GM21786 (cell line): ENCODE results near the gene SORCS2.

Source experiments
- ATAC-seq: cut with Tn5 transposase; IDR thresholded peaks from one replicate; pipeline ENCODE4 v1.9.1; 2021; ENCODE audit not compliant: unreplicated experiment

The SORCS2 gene

DNA sequence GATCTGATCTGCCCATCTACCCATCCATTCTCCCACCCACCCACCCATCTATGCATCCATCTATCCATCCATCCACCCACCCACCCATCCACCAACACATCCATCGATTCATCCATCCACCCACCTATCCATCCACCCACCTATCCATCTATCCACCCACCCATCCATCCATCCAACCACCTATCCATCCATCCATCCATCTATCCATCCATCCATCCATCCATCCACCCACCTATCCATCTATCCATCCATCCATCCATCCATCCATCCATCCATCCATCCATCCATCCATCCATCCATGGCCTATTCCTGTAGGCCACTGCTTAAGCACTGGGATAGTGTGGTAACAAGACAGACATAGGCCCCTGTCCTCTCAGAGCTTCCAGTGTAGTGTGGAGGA, 69.8 kb downstream of the SORCS2 start:
- ATAC-seq, result no peak

DNA sequence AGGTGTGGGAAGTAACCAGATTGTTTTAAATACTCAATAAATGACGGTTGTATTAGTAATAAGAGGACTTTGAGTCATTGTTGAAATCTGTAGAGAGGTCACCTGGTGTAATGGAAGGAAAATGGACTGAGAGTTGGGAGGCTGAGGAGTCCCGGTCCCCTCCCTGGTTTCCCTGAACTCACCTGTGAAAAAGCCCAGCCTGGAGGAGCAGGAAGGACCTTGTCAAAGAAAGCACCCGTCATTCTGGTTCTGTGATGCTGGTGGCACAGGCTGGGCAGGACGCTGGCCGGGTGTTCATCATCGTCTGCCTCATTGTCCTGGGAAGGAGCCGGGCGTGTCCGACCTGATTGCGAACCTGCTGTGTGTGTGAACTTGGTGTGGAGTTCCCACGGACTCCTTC, 70.8 kb downstream of the SORCS2 start:
- no peak for ATAC-seq

DNA sequence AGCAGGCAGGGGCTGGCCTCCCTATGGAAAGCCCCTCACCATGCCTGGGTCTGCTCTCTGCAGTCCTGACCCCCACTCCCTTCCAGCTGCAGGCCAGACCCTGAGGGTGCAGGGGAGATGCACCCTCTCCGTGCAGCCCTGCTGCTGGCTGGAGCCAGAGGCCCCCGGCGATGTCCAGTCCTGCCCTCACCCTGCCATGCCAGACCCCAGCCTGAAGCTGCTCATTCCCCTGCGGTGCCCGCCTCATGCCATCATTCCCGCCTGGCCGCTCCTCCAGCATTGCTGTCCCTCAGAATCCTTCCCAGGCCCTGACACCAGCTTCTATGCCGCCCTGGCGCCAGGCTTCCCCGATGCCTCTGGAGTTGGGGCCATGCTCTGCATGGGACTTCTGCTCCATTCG, 72.4 kb downstream of the SORCS2 start:
- no peak for ATAC-seq

DNA sequence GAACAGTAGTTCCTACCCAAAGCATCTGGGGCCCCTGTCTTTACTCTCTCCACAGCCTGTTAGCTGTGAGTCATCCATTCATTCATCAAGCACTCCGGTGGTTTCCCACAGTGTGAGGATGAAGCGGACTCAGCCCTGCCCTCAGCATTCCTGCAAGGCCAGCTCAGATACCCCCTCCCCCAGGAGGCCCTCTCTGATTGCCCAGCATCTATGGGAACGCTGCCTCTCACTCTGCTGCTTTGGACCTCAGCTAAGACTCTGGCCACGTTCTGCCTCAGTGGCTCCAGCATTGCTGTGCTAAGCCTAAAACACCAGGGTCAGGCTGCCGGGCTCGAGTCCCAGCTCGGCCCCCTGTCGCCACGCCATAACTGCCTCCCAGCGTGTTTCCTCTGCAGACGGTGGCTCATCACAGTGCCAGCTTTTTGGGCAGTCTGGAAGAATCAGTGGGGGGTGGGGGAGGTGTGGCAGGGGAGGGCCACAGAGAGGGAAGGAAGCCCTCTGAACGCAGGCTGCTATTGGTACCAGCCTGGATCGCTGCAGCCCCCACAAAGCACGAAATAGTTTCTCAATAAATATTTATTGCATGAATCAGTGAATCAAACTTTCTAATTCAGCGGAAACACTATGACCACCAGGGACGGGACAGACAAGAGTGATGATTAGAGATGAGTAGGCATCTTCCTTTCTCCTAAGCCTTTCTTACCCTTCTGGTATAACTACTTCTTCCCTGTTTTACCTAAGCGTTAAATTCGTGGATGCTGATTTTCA, 74.4 kb downstream of the SORCS2 start:
- ATAC-seq, result no peak

DNA sequence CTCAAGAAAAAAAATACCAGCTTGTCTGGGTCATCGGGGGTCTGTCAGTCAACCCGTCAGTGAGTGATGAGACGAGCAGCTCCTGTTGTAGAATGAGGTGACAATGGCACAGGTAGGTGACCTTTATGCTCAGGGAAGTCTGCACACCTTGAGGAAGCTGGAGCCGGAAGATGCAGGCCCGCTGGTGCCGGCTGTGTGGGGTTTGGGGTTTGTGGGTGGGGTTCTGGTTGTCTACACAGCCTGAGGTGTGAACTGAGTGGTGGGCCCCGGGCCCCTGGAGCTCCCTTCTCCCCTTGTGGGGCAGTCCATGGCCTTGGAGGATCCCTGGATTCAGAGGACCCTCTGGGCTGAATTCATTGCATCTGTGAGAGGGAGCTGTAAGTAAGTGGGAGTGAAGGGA, 75.5 kb downstream of the SORCS2 start:
- no peak for ATAC-seq

DNA sequence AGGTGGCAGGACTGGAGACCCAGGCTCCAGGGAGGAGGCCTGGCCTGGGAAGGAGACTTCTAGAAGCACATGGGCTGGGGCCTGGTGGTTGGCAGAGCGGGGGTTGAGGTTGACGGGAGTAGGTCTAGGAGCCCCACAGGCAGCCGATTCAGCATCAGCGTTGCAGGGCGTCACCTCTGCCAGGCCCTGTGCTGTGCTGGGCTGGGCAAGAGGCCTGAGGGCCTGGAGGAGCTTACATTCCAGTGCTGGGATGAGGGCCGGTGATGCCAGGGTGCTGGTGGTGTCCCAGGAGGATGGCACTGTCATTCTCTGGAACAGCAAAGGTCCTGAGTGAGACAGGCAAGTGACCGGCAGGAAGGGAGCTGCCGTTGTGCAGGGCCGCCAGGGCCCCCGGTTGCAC, 76.6 kb downstream of the SORCS2 start:
- ATAC-seq, result no peak

DNA sequence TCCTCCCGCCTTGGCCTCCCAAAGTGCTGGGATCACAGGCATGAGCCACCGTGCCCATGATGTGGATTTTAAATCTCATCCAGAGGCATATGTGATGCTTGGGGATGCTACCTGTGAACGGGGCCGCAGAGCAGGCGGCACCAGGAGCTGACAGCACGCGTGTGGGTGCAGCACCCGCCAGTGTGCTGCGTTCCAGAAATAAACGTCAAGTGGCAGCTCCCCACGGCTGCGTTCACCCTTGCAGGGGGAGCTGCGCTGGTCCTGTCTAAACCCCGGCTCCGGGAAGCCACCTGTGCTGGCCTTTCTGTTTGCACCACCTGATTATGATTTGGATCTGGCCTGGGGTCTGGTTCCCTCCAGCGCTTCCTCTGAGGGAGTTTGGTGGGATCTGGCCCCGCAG, 77.8 kb downstream of the SORCS2 start:
- ATAC-seq, result no peak

DNA sequence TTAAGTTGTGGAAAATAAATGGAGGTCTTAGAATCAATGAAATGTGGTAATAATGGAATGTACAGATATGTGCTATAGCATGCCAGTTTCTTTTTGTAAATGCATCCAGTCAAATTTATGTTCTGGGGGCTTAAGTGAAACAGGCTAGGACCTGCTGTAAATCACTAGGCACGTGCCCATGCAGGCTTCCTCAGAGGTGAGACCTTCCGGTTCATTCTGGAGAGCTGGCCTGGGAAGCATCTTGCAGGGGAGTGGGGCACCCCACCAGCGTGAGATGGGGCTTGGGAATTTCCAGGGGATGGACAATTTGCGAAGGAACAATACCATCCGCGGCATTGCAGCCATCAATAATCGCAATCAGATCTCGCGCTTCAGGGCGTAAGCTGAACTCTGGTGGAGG, 80.1 kb downstream of the SORCS2 start:
- no peak for ATAC-seq

DNA sequence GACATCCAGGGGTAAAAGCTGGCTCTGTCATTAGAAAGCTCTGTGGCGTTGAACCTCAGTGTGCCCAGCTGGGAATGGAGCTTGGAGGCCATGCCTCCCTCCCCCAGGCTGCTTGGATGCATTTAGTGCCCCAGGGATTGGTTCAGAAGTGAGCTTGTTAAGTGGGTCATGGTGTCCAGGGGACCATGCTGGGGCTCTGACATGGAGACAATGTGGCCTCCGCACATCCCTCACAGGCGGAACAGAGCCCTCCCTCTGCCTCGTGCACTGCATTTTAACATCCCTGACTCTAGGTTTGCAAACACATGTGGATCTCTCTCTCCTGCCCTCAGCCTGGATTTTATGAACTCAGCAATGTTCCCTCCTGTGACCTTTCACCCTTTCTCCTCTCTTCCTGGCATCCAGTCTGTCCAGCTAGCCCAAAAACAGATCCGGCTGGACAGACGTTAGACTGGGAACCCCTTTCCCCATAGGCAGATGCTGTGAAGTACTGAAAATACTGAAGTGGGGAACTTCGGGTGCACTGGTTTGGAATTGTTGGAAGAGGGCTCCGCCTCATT, 81.5 kb downstream of the SORCS2 start:
- ATAC-seq, result no peak

DNA sequence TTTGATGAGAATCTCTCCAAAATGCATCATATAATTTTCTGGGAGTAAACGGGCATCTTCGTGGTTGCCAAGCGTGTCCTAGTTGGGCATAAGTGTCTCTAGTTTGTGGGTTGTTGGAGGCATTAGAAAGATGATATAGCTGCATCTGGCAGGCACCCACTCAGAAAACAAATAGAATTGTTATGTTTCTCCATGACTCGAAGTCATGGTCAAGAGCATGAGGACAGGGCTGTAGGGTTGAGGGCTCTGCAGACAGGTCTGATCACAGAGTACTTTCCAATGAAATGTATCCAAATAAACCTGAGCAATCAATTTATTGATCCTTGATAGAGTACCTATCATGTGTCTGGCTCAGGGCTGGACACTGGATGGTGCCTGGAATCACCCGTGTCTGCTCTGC, 82.7 kb downstream of the SORCS2 start:
- no peak for ATAC-seq

DNA sequence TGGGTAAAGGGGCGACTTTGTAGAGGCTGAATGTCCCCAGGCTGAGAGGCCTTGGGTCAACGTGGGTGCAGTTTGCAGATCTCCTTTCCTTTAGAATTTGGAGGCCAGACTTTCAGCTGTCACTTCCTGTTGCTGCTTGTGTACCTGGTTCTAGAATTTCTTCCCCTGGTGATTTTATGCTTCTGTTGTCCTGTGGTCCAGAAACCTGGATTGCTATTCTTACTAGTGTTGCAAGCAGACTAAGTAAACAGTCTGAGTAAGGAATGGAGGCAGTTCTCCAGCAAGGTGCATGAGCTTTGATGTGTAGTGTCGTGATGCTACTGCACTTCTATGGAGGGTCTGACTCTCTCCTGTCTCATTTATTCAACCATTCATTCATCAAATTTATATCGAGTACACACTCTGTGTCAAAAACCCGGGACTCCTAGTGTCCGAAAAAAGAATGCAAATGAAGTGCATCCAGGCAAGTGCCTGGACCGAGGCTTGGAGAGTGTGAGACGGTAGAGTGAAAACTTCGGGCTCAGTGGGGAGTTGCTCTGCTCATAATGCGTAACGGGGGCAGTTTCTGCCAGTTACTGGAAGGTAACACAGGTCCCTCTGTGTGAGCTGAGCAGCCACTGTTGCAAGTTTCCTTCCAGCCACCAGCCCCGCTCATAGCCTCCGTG, 83.3 kb downstream of the SORCS2 start:
- no peak for ATAC-seq

DNA sequence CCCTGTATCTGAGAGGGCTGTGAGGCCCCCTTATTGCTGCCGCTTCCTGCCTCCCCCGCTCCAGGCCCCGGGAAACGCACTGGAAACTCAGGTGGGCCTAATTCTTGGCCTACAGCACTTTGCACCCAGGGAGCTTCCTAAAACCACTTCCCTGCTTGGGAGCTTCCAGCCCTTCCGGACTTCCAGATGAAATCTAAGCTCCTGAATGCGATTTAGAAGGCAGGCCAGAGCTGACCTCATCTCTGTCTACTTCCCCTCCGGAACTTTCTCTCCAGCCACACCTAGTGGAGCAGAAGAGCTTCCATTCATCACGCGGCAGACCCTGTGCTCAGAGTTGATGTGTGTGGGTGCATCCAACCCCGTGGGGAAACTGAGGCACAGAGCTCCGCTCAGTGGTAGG, 84.2 kb downstream of the SORCS2 start:
- no peak for ATAC-seq

DNA sequence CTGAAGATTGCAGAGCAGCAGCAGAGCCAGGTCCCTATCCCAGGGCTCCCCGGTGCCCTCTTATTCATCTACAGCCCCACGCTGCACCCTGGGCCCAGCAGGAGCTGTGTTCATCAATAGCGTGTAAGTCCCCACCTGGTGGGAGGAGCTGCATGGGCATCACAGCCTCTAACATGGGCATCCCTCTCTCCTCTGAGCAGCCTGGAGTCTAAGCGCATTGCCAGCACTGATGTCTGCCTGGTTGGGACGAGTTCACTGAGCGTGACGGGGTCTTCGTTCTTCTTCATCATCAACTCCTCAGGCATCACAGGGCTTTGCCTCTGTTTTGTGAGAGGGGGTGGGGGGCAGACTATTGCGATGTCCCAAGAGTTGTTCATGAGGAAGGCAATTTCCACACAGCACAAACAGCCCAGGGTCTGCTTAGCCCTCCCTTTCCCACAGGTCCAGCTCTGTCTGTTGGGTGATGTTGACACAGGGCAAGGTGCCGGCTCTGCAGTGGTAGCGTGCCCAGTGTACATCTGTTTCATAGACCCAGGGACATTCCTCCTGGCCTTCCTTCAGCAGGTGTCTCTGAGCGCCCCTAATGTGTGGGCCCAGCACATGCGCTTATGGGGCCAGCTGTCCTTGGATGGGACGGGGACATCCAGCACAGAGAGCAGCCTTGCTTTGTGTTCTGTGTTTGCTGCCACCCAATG, 85.9 kb downstream of the SORCS2 start:
- ATAC-seq, result no peak

DNA sequence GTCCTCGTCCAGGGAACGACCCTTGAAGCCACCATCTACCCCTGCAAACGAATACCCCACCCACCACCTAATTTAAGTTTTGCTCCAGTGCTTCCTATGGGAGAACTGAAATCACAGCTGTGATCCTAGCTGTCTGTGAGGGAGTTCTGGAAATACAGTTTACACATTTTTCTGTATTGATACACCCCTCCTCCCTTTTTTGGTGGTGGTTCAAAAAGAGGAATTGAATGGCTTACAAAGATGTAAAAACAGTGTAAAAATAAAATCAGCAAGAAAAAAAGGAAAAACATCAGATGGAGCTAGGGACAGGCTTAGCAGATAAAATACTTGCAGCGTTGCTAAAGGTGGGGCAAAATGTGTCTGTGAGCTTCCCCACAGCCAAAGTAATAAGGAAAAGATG, 86.6 kb downstream of the SORCS2 start:
- ATAC-seq, result no peak

DNA sequence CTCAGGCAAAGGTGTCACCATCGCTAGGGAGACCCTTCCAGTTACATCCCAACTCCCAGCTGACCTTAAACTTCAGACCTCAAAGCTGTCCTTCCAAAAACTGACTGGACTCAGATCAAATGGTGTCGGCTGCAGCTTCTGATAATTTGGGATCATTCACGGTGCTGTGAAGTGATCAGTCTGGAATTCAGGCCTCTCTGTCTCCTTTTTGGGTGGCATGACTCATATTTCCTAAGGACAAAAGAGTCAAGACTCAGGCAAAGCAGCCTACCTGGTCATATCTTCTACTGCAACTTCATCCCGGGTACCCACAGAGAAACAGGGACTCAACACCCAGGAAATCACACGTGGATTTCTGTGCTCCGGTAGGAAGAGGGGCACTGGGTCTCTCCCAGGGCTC, 87.6 kb downstream of the SORCS2 start:
- ATAC-seq, result no peak

DNA sequence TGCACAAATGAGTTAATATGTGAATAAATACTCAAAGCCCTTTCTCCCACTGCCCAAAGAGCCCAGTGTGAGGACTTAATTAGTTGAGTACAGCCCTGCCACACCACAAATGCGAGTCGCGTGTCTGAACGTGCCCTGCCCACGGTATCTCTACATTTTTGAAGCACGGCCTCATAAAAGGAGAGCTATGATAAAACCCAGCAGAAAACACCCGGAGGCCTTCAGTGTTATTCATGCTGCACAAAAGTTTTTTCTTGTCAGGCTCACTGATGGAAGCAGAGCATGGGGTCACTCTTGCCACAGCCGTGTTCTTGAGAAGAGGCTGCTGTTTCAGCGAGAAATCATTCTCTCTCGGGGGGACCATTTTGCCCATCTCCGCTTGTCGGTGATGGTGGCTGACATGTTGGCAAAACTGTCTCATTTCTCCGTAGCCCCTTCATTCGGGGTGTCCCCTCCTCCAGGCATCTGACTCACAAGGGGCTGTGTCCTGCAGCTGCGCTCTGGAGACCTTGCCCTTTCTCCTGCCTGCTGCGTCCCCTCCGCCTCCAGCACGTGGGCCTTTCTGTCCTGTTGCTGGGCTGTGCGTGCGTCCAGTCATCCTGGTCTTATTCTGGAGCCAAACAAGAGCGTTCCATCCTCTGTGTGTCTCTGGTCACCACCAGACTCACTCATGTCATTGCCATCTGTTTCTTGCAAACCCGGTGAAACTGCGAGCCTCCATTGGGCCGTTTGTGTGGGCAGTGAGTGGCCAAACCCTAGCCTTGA, 88.8 kb downstream of the SORCS2 start:
- no peak for ATAC-seq

DNA sequence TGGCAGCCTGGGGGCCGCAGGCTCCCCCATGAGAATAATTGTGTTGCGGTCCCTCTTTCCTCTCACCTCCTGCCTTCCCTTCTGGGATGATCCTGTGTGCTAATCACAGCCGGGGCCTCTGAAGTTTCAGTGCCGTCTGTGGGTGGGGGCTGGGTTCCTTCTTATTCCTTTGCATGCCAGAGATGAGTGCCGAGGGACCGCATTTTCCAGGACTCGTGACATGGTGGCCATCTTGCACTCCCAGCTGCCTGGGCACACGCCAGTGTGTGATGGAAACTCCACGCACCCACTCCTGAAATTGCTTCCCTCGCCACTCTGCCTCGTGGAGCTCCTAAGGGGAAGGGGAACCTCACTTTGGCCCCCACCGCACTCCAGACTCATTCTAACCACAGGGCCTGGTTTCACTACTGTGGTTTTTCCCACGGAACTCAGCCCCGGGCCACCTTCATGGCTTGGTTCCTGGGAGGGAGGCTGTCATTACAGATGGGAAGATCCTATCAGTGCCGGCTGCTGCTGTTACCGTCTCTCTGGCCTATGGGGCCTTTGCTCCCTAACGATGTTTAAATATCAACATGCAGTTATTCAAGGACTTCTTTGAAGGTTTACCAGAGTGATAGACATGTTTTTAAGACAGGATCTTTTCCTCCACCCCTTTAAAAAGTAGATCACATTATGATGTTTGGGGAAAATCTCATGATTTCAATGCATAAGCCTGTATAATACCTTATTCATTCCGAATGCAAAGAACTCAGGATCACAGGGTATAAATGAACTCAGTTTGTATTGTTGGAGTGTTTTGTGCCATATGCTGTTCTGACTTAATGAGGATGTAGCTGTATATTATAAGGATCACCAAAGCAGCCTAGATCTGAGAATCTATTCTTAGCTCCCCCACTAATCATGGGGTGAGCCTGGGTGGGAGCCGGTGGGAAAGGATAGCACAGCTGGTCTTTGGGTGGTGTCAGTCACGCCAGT, 89.6 kb downstream of the SORCS2 start:
- no peak for ATAC-seq

DNA sequence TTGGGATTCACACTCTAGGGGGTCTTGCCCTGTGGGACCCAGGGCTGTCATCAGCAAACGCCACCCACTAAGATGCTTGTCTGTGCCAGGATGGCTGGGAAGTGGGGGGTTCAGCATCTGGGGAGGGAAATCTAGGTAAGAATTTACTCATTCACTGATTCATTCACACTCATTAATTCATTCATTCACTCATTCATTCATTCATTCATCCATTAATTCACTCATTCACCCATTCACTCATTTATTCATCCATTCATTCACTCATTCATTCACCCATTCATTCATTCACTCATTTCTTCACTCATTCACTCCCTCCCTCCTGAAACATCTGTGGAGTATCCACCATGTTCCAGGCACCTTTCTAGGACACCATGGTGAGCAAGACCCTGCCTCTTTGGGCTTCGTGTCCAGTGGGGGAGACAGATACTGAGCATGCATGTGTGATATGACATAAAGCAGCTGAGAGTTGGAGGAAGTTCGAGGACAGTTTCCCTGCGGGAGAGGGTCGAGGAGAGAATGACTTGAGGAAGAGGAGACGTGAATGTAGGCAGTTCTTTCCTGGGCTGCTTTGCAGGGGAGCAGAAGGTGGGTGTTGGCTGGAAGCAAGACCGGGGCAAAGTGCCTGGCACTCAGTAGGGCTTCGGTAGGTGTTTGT, 90.6 kb downstream of the SORCS2 start:
- ATAC-seq, result no peak

DNA sequence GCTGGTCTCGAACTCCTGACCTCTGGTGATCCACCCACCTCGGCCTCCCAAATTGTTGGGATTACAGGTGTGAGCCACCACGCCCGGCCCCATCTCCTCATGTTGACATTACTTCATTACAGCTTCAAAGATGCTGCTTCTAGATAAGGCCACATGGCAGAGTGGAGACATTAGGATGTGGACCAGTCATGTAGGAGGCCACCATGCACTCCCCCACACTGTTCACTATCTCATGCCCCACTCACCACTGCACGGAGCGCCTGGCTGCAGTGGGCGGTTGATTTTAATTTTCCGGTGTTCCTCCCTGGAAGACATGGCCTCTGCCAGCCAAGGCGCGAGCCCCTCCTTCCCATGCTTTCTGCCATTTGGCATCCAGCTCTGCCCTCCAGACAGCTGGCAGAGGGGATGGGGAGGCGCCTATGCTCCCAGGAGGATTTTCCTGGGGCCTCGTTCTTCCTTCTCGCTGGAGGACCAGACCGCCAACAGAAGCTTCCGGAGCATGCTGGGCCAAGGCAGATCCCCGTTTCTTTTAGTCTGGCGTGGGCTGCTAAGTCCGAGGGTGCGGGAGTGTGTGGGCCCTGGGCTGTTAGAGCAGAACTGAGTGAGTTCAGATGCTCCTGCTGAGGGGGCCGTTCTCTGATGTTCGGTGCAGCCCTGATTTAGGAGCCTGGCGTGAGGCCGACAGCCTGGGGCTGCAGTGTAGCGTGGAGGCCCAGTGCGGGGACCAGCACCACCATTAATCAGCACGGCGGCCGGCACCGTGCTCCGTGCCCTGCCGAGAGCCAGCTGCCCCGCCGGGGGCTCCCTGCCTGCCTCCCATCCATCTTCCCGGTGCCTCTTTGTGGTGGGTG, 93.1 kb downstream of the SORCS2 start:
- no peak for ATAC-seq
